ENCODE data around the gene ASXL2. TPM values are rescaled to one million over a fixed set of nuclear protein-coding genes. Genes with fewer than 3 reads are reported as not detected.
A peak's percentile ranks its signal among the peaks of the same experiment; 100 is the strongest.
"Not testable (repeated sequence)": the region's sequence is repeated elsewhere in the genome, so short reads cannot be mapped to it uniquely, and the experiment has no call there.

ASXL2 gene
- total RNA-seq (2014; rRNA removed; shearing (Covaris generic)), result 19.9 and 24.8 TPM in 2 replicates
- polyA plus RNA-seq (2015; cell fraction: cytosol; rRNA removed), result 19.4 and 25.8 TPM in 2 replicates
- 18.9 and 22.2 TPM in 2 replicates for polyA plus RNA-seq (2015; cell fraction: nucleus; rRNA removed)

GRCh38 chr2:25878361-25879132 is at the start of gene ASXL2:
ASXL2 (minus strand) TSS chr2:25878487; CDS start chr2:25878222, 265 bp downstream.
- in situ Hi-C loops (cut with HindIII; ENCODE audit: low pct_unique_long_range_greater_than_20kb, low sequenced_read_pairs), result no loop called here
- DNase-seq (ENCODE audit: low read depth, low spot score), result peak; percentile 99

DNA sequence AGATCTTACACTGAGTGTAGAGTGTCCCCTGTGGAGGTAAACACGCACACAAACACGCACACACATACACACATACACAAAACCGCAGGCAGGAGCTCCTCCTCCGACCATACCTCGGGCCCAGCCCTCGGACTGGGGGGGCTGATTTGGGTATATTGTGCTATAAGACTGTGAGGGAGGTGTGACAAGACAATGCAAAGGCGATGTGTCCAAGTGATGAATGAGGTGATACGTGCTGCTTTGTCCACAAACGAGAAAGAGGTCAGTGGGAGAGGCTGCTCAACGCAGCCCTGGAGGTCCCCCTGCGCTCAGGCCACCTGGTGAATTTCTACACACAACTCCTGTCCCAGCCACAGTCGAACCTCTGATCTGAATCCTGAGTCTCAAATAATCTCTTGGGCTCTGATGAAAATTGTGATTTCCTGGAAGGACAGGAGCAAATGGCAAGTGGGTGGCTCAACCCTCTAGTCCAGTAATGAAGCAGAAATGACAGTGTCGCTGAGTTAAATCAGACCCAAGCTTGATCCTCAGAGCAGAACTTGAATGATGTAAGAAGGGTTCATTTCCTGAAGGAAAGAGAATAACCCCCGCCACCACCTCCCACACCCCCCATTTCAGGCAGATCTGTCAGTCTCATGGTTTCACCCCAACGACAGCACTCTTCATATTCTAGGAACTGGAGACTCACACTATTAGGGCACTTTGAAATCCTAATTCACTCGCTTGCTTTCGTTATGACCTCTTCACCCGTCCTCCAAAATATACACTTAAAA is 48.9 kb upstream of the ASXL2 start:
- in situ Hi-C loops (cut with HindIII; ENCODE audit: low pct_unique_long_range_greater_than_20kb, low sequenced_read_pairs), result no loop called here
- no peak for DNase-seq (ENCODE audit: low read depth, low spot score)

DNA sequence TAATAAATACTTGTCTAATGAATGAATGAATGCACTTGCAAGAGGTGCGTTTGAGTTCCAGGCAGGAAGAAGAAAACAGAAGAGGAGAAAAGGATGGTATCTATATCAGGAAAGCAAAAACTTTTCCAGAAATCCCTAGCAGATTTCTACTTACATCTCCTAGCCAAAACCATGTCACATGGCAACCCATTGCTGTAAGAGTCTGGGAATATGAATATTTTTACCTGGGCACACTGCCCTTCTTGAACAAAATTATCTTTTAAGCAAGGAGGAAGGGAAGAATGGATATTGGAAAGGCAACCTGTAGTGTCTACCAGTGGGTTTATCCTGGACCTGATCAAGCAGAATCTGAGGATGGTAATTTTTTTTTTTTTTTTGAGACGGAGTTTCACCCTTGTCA is 44.2 kb upstream of the ASXL2 start:
- in situ Hi-C loops (cut with HindIII; ENCODE audit: low pct_unique_long_range_greater_than_20kb, low sequenced_read_pairs), result no loop called here
- no peak for DNase-seq (ENCODE audit: low read depth, low spot score)

GRCh38 chr2:25920786-25921415 is 42.6 kb upstream of the ASXL2 start:
- no peak for DNase-seq (ENCODE audit: low read depth, low spot score)
- in situ Hi-C loops (cut with HindIII; ENCODE audit: low pct_unique_long_range_greater_than_20kb, low sequenced_read_pairs), result no loop called here

DNA sequence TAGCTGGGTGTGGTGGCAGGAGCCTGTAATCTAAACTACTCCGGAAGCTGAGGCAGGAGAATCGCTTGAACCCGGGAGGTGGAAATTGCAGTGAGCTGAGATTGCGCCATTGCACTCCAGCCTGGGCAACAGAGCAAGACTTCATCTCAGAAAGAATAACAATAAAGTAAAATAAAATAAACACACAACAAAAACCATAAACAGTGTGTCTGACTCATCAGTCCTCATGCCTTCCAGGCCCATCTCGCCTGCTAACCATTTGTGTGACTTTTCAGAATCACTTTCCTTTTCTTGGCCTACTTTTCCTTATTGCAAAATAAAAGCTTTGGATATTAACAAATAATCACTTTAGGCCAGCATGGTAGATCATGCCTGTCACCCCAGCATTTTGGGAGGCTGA is 42.0 kb upstream of the ASXL2 start:
- DNase-seq (ENCODE audit: low read depth, low spot score), result no peak
- in situ Hi-C loops (cut with HindIII; ENCODE audit: low pct_unique_long_range_greater_than_20kb, low sequenced_read_pairs), result no loop called here

DNA sequence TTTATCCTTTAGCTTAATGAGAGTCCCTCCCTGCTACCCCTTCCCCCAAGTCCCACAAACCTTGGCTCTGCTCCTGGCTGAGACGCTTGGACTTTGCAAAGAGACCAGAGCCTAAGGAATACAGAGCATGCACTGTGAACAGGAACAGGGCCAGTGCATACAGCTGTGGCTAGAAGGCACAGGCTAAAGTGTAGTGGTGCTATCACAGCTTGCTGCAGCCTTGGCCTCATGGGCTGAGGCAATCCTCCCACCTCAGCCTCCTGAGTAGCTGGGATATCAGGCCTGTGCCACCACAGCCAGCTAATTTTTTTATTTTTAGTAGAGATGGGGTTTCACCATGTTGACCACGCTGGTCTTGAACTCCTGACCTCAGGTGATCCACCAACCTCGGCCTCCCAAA is 39.5 kb upstream of the ASXL2 start:
- DNase-seq (ENCODE audit: low read depth, low spot score), result no peak
- in situ Hi-C loops (cut with HindIII; ENCODE audit: low pct_unique_long_range_greater_than_20kb, low sequenced_read_pairs), result no loop called here

- in situ Hi-C loops (cut with HindIII; ENCODE audit: low pct_unique_long_range_greater_than_20kb, low sequenced_read_pairs); DNase-seq (ENCODE audit: low read depth, low spot score): not testable (repeated sequence)
These were observed 39.1 kb upstream of the ASXL2 start for GRCh38 chr2:25917411-25917810.

DNA sequence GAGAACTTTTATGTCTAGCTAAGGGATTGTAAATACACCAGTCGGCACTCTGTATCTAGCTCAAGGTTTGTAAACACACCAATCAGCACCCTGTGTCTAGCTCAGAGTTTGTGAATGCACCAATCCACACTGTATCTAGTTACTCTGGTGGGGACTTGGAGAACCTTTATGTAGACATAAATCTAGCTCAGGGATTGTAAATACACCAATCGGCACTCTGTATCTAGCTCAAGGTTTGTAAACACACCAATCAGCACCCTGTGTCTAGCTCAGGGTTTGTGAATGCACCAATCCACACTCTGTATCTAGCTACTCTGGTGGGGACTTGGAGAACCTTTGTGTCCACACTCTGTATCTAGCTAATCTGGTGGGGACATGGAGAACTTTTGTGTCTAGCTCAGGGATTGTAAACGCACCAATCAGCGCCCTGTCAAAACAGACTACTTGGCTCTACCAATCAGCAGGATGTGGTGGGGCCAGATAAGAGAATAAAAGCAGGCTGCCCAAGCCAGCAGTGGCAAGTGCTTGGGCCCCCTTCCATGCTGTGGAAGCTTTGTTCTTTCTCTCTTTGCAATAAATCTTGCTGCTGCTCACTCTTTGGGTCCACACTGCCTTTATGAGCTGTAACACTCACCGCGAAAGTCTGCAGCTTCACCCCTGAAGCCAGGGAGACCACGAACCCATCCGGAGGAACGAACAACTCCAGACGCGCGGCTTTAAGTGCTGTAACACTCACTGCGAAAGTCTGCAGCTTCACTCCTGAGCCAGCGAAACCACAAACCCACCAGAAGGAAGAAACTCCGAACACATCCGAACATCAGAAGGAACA is 37.9 kb upstream of the ASXL2 start:
- not testable (repeated sequence) for DNase-seq (ENCODE audit: low read depth, low spot score)

GRCh38 chr2:25915411-25915810 is 37.1 kb upstream of the ASXL2 start:
- DNase-seq (ENCODE audit: low read depth, low spot score); in situ Hi-C loops (cut with HindIII; ENCODE audit: low pct_unique_long_range_greater_than_20kb, low sequenced_read_pairs): not testable (repeated sequence)

More for the DNA sequence above, 37.9 kb upstream of the ASXL2 start:
- in situ Hi-C loops (cut with HindIII; ENCODE audit: low pct_unique_long_range_greater_than_20kb, low sequenced_read_pairs), result not testable (repeated sequence)

DNA sequence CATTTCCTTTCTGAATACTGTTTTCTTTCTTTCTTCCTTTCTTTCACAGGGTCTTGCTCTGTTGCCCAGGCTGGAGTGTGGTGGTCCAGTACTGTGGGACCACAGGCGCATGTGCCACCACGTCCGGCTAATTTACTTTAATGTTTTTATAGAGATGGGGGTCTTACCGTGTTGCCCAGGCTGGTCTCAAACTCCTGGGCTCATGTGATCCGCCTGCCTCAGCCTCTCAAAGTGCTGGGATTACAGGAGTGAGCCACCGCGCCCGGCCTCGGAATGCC is 35.3 kb upstream of the ASXL2 start:
- in situ Hi-C loops (cut with HindIII; ENCODE audit: low pct_unique_long_range_greater_than_20kb, low sequenced_read_pairs); DNase-seq (ENCODE audit: low read depth, low spot score): not testable (repeated sequence)

DNA sequence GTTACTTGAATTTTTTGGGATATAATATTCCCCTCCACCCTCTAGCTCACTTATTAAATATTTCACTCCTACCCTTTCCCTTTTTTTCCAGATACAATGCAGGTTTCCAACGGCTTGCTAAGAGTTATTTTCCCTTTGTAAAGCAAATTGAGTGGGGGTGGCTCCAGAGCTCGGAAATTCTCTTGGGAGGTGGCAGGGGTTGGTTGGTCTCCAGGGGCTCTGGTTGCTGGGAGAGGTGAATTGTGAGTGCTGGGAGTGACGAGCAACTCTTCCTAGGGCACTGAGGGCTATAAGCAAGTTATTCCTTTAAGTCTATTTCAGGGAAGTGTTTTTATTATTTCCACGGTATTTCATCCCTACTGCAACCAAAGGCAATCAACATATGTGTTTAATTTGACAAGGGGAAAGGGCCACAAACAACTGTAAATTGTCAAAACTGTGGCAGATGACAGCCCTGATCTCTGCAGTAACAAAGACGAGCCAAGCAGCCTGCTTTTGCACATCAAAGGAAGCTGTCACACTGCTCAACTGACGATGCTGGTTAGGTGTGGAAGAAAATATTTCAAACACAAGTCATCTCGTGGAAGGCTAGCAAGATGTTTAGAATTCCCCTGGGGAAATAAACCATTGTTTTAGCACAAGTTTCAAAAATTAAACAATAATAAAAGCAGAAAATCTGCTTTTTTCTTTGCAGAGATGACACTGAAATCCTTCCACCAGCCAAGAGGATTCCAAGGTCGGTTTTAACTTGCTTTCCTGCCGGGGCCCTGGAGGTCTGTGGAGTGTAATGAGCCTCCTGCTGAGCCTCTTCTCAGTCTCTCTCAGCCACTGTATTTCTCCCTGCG is 34.8 kb upstream of the ASXL2 start:
- in situ Hi-C loops (cut with HindIII; ENCODE audit: low pct_unique_long_range_greater_than_20kb, low sequenced_read_pairs), result no loop called here
- DNase-seq (ENCODE audit: low read depth, low spot score), result no peak

DNA sequence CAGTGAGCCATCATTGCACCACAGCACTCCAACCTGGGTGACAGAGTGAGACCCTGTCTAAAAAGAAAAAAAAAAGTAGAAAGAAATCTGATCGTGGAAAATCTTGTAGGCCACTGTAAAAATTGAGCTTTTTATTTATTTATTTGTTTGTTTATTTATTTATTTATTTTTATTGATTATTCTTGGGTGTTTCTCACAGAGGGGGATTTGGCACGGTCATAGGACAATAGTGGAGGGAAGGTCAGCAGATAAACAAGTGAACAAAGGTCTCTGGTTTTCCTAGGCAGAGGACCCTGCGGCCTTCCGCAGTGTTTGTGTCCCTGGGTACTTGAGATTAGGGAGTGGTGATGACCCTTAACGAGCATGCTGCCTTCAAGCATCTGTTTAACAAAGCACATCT is 31.3 kb upstream of the ASXL2 start:
- DNase-seq (ENCODE audit: low read depth, low spot score); in situ Hi-C loops (cut with HindIII; ENCODE audit: low pct_unique_long_range_greater_than_20kb, low sequenced_read_pairs): not testable (repeated sequence)

DNA sequence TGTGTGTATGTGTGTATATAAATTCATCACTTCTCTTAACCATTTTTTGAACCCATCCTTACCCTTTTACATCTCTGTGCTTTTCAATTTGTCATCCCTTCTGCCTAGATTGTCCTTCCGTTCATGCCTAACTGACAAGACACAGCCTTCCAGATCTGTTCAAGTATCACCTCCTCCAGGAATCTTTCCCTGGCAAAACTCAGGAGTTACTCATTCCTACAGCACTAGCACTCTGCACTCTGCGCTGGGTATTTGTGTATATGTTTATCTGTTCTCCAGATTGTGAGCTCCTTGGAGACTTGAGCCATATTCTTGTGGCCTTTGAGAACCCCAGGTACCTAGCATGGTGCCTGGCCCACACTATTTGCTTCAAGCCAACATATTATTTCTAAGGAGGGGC is 26.8 kb upstream of the ASXL2 start:
- no peak for DNase-seq (ENCODE audit: low read depth, low spot score)
- in situ Hi-C loops (cut with HindIII; ENCODE audit: low pct_unique_long_range_greater_than_20kb, low sequenced_read_pairs), result no loop called here

DNA sequence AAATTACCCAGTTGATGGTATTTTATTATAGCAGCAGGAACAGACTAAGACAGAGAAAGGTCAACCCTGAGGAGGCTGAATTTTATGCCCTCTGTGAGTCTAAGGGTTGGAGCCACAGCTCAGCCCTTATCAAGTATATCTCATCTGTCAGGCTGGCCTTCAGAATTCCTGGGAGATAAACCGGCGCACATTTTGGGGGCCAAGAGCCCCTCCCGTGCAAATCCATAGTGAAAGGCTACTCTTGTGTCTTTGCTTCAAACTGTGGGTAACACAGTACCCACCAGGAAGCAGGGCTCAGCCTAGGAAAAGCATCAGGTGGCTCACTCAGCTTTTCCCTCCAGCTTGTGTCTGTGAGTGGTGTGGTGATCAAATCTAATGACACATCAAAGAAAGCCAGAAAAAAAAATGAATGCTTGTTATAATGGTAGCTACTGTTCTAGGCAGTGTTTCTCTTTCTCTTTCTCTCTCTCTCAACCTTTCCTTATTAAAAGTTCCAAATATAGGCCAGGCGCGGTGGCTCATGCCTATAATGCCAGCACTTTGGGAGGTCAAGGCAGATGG is 25.0 kb upstream of the ASXL2 start:
- in situ Hi-C loops (cut with HindIII; ENCODE audit: low pct_unique_long_range_greater_than_20kb, low sequenced_read_pairs), result no loop called here
- peak; percentile 20 for DNase-seq (ENCODE audit: low read depth, low spot score)

DNA sequence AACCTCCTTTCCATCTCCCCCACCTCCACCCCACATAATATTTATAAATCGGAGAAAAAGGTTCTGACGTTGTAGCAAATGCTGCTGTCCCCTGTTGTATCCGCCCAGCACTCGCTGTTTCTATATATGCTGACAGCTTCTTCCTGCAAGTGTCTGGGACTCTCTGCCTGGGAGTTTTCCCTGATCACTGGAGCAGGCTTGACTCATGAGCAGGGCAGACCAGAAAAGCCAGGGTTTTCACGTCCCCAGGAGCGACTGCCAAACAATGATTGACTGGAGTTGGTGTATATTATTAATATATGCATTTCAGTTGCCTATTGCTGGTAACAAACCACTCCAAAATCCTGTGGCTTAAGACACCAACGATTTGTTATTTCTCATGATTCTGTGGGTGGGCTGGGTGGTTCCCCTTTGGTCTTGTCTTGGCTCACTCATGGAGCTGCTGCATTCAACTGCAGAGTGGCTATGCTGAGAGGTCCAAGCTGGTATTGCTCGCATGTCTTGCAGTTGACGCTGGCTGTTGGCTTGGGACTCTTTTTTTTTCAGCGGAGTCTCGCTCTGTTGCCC is 21.2 kb upstream of the ASXL2 start:
- DNase-seq (ENCODE audit: low read depth, low spot score), result no peak
- in situ Hi-C loops (cut with HindIII; ENCODE audit: low pct_unique_long_range_greater_than_20kb, low sequenced_read_pairs), result no loop called here

DNA sequence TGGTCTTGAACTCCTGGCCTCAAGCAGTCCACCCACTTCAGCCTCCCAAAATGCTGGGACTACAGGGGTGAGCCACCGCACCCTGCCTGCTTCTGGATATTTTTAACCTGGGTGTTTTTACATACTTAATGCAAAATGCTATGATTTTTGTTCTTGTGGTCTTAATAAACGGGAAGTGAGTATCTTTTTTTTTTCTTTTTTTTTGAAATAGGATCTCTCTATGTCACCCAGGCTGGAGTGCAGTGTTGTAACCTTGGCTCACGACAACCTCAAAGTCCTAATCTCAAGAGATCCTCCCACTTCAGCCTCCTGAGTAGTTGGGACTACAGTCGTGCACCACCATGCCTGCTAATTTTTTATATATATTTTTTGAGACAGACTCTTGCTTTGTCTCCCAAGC is 19.2 kb upstream of the ASXL2 start:
- DNase-seq (ENCODE audit: low read depth, low spot score), result no peak
- in situ Hi-C loops (cut with HindIII; ENCODE audit: low pct_unique_long_range_greater_than_20kb, low sequenced_read_pairs), result no loop called here
